GM18867 (cell line): ENCODE measurements around the gene KPNA3.
"Not testable (repeated sequence)": the region's sequence is repeated elsewhere in the genome, so short reads cannot be mapped to it uniquely, and the experiment has no call there.

Experiments used
- ATAC-seq: cut with Tn5 transposase; IDR thresholded peaks from one replicate; pipeline ENCODE4 v1.9.1; 2021; ENCODE audit warnings: mild to moderate bottlenecking, moderate library complexity; ENCODE audit not compliant: unreplicated experiment

The KPNA3 gene, protein sequence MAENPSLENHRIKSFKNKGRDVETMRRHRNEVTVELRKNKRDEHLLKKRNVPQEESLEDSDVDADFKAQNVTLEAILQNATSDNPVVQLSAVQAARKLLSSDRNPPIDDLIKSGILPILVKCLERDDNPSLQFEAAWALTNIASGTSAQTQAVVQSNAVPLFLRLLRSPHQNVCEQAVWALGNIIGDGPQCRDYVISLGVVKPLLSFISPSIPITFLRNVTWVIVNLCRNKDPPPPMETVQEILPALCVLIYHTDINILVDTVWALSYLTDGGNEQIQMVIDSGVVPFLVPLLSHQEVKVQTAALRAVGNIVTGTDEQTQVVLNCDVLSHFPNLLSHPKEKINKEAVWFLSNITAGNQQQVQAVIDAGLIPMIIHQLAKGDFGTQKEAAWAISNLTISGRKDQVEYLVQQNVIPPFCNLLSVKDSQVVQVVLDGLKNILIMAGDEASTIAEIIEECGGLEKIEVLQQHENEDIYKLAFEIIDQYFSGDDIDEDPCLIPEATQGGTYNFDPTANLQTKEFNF

GRCh38 chr13:49792550-49793324 is at the start of gene KPNA3:
TSS of gene KPNA3 (minus strand) at chr13:49792682. CDS start at chr13:49792506, 176 bp downstream.
- peak; percentile 87 for ATAC-seq

- no peak for ATAC-seq
Measured at GRCh38 chr13:49841964-49842363, 49.5 kb upstream of the KPNA3 start.

- no peak for ATAC-seq
Measured at GRCh38 chr13:49840675-49841074, 48.2 kb upstream of the KPNA3 start.

DNA sequence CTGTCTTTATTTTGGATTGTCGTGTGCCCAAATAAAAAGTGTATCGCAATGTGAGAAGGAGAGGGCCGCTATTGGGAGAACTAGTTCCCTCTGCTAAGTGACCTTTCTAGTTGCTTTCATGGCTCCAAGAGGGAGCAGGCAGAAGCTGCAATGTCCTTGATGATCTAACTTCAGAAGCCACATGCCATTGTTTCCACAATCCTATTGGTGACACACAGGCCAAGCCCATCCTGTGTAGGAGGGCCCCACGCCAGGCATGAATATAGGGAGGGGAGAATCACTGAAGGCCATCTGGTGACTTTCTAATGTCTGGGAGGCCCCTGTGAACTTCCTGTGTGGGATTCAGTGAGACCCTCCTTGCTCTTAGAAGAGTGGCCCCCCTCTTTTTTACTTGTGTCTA is 47.8 kb upstream of the KPNA3 start:
- ATAC-seq, result no peak

- ATAC-seq, result no peak
Measured at GRCh38 chr13:49838989-49839388, 46.5 kb upstream of the KPNA3 start.

DNA sequence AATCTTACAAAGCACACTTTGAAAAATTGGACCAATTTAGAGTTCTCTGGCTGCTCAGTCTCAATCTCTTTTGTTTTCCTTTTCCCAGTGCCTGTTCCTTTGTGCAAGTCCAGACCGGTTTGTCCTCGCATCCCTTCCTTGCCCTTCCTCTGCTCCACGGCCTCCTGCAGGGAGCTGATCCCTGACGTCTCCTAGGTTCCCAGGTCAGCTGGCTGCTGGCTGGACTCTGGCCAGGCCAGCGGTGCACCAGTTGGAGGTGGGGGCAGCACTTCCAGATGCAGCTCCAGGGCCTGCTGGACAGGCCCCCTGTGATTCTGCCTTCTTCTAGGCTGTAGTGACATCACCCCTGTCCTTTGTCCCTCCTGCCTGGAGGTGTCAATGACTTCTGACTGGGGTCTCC is 44.0 kb upstream of the KPNA3 start:
- no peak for ATAC-seq

- ATAC-seq, result no peak
Measured at GRCh38 chr13:49833402-49833801, 40.9 kb upstream of the KPNA3 start.

- no peak for ATAC-seq
Measured at GRCh38 chr13:49831455-49831854, 39.0 kb upstream of the KPNA3 start.

- no peak for ATAC-seq
Measured at GRCh38 chr13:49830721-49831120, 38.2 kb upstream of the KPNA3 start.

GRCh38 chr13:49829715-49830114 is 37.2 kb upstream of the KPNA3 start:
- no peak for ATAC-seq

DNA sequence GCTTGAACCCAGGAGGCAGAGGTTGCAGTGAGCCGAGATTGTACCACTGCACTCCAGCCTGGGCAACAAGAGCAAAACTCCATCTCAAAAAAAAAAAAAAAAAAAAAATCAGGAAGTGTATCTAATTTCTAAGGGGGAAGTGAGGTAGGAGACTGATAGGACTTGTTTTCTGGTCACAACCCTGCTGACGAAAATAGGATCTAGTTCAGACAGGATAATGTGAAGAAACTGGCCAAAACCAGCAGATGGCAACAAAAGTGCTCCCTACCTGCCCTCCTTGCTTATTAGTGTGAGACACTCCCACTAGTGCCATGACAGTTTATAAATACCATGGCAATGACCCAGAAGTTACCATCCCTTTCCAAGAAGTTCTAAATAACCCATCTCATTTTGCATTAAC is 36.0 kb upstream of the KPNA3 start:
- ATAC-seq, result no peak

DNA sequence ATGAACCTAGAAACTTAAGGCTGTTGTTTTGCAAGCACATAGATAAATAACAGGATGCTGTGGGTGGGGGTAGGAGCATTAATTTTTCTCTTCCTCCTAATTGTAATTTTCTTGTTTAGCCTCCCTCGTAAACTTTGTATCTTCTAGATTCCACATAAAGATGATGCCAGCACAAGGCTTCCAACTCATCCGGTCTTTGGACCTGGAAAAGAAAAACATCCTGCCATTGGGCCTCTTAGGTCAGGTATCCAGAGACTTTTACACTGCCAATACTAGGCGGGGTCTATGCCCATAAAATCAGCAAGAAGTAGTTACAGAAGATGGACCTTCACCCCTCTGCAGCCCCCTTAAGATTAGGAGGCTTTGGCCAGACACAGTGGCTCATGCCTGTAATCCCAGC is 35.4 kb upstream of the KPNA3 start:
- ATAC-seq, result no peak

- ATAC-seq, result no peak
Measured at GRCh38 chr13:49827336-49827735, 34.9 kb upstream of the KPNA3 start.

GRCh38 chr13:49821216-49822009 is 28.9 kb upstream of the KPNA3 start:
- ATAC-seq, result no peak

DNA sequence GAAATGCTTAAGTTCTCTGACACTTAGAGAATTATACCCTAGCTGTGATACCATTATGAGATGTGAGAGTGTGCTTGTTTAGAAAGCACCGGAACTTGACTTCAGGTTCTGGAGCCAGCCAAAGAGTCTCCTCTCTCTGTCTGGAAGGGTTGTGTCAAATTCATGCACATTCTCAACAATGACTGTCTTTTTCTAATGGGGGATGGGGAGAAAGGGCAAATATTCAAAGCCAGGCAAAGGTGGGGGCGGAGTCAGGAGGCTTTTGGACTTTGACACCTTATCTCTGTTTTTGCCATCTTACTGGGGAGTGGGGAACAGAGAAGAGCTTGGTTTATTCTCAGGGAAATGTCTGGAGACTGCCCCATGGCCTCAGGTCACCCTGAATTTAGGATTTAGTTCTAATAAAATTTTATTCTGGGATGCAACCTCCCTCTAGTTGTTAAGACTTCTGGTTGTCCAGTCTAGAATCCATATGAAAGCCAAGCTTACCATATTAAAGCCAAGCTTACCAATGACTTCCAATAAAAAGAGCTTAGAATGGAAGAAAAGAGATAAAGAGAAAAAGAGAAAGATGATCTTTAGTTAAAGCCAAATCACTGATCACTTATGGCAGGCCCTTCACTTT is 28.2 kb upstream of the KPNA3 start:
- no peak for ATAC-seq

DNA sequence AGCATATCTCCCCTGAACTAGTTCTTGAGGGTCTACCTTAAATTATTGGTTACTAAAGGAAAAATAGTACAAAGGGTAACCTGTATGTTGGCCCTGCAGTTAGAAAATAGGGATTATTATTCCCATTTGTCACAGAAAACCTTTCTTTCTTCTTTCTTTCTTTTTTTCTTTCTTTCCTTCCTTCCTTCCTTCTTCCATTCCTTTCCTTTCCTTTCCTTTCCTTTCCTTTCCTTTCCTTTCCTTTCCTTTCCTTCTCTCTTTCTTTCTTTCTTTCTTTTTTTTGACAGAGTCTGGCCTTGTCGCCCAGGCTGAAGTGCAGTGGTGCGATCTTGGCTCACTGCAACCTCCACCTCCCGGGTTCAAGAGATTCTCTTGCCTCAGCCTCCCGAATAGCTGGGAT is 23.6 kb upstream of the KPNA3 start:
- not testable (repeated sequence) for ATAC-seq

DNA sequence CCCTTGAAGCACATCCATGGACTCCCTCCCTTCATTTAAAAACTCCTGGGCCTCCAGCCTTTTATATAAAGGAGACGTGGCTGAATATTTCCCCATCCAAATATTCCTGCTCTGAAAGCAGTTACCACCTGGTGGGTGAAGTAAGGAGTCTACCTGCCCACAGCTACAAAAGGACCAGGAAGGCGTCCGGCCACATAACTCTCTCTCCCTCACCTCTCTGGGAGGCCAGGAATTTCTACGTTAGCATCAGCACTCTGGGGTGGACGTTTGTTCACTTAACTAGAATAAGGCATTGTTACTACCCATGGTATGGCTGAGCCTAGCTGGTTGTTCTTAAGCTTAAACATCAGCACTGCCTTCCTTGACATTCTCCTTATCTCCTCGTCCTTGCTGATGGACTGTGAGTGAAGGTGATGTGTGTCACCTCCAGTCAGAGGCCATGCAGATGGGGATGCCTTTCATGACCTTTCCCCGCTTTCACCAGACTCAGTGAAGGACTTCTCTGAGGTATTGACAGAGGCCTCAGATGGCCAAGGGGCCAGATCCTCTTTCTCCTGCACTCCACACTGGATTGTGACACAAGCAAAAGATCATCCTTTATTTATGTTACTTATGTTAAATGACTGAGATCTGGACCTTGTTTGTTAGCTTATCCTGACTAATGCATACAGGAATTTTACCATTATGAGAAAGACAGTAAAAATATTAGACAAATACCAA is 22.2 kb upstream of the KPNA3 start:
- no peak for ATAC-seq

GRCh38 chr13:49812812-49813211 is 20.3 kb upstream of the KPNA3 start:
- no peak for ATAC-seq

DNA sequence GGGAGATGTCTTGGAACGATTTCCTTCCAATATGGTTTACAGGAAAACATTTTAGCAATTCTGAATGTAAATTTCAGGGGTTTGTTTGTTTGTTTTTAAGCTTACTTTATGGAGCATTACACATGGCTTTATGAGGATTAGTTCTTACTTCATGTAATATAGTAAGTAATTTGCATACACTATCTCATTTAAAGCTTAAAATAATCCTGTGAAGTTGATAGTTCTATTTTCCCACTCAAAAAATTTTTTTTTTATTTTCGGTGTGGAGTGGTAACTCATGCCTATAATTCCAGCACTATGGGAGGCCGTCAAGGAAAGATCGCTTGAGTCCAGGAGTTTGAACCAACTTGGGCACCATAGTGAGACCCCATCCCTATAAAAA is 19.0 kb upstream of the KPNA3 start:
- no peak for ATAC-seq
